ENCODE data around the gene LGI4. TPM values are rescaled to one million over a fixed set of nuclear protein-coding genes. Genes with fewer than 3 reads are reported as not detected.

LGI4 gene
- total RNA-seq, result 10 to 100 TPM in 3 of 4 donors, 1 to 10 TPM in 1; 5.1 to 44.4 (median 19.7) TPM

DNA sequence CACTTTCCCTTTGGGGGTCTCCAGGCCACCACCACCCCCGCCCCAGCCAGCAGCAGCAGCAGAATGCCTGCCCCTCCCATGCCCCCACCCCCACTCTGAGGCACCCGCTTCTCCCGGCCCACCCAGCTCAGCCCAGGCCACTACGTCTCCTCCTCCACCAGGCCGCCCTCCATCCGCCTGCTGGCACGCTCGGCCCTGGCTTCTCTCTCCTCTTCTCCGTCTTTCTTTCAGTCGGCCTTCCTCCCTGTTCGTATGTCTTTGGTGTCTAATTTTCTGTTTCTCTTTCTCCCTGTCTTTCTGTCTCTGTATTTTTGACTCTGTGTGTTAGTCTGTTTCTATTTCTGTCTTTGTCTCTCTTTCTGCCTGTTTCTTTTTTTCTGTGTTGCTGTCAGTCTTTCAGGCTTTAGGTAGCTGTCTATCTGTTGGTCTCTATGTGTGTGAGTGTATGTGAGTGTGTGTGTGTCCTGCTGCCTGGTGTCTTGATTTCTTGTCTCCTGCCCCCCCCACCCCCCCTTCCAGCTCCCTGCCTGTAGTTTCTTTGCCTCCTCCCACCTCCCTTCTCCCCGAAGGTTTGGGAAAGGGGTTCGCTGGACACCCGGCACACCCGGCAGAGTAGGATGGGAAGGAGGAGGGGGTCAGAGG lies at the start of gene LGI4:
LGI4 (minus strand) TSS at position 459 of the 642 bp plus-strand sequence; CDS start at position 80, 379 bp downstream.
- H3K27me3 ChIP-seq, result no peaks in the 10 kb centered on the region
- H3K36me3 ChIP-seq, result no peaks in the 10 kb centered on the region
- DNase-seq, result no peak
- intact Hi-C loops (cut with DNase I; ENCODE audit: low total_unique reads), result no loop called here
- H3K9me3 ChIP-seq, result no peaks in the 10 kb centered on the region
- peak within 1 kb of the TSS; percentile 28 to 44 for H3K4me3 ChIP-seq
- TF ChIP-seq, protein P1, sequence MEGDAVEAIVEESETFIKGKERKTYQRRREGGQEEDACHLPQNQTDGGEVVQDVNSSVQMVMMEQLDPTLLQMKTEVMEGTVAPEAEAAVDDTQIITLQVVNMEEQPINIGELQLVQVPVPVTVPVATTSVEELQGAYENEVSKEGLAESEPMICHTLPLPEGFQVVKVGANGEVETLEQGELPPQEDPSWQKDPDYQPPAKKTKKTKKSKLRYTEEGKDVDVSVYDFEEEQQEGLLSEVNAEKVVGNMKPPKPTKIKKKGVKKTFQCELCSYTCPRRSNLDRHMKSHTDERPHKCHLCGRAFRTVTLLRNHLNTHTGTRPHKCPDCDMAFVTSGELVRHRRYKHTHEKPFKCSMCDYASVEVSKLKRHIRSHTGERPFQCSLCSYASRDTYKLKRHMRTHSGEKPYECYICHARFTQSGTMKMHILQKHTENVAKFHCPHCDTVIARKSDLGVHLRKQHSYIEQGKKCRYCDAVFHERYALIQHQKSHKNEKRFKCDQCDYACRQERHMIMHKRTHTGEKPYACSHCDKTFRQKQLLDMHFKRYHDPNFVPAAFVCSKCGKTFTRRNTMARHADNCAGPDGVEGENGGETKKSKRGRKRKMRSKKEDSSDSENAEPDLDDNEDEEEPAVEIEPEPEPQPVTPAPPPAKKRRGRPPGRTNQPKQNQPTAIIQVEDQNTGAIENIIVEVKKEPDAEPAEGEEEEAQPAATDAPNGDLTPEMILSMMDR (IDR thresholded peaks at IDR 0.05), result no peak
- TF ChIP-seq POLR2A (IDR thresholded peaks at IDR 0.05), result no peak
- peak within 1 kb of the TSS; percentile 80 to 89 for H3K27ac ChIP-seq
- H3K4me1 ChIP-seq, result no peaks in the 10 kb centered on the region

DNA sequence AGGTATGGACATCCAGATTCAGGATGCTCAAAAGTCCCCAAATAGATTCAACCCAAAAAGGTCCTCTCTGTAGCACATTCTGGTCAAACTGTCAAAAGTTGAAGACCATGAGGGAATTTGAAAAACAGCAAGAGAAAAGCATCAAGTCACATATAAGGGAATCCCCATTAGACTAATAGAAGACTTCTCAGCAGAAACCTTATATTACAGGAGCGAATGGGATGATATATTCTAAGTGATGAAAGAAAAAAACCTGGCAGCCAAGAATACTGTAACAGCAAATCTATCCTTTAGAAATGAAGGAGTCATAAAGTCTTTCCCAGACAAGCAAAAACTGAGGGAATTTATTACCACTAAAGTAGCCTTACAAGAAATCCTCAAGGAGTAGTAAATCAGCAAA lies 49.4 kb upstream of the LGI4 start:
- no peak for TF ChIP-seq POLR2A (IDR thresholded peaks at IDR 0.05)
- TF ChIP-seq, protein P1 (IDR thresholded peaks at IDR 0.05), result no peak
- H3K36me3 ChIP-seq, result no peaks in the 10 kb centered on the region
- H3K27ac ChIP-seq, result no peak overlapping the region
- H3K4me3 ChIP-seq, result no peak overlapping the region
- no peaks in the 10 kb centered on the region for H3K27me3 ChIP-seq
- no peak for DNase-seq
- no peaks in the 10 kb centered on the region for H3K9me3 ChIP-seq
- intact Hi-C loops (cut with DNase I; ENCODE audit: low total_unique reads), result no loop called here
- no peaks in the 10 kb centered on the region for H3K4me1 ChIP-seq

DNA sequence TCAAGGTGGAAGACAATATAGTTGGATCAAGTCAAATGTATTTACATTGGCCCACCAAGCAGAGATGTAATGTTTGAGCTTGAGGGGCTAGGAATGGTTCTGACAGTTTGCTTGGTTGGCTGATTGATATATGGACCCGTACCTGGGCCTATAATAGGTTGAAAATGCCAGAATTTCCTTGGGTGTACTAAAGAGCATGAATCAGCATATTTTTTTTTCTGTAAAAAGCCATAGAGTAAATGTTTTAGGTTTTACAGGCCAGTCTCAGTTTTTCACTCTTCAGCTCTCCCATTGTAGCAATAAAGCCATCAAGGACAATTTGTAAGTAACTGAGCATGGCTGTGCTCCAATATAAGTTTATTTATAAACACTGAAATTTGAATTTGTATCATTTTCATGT lies 46.5 kb upstream of the LGI4 start:
- H3K27ac ChIP-seq, result no peak overlapping the region
- H3K36me3 ChIP-seq, result no peaks in the 10 kb centered on the region
- intact Hi-C loops (cut with DNase I; ENCODE audit: low total_unique reads), result no loop called here
- H3K9me3 ChIP-seq, result no peaks in the 10 kb centered on the region
- no peaks in the 10 kb centered on the region for H3K27me3 ChIP-seq
- H3K4me3 ChIP-seq, result no peak overlapping the region
- H3K4me1 ChIP-seq, result no peaks in the 10 kb centered on the region
- DNase-seq, result no peak
- TF ChIP-seq, protein P1 (IDR thresholded peaks at IDR 0.05), result no peak
- no peak for TF ChIP-seq POLR2A (IDR thresholded peaks at IDR 0.05)

- H3K4me1 ChIP-seq, result no peaks in the 10 kb centered on the region
- no peaks in the 10 kb centered on the region for H3K36me3 ChIP-seq
- DNase-seq, result no peak
- H3K4me3 ChIP-seq, result no peak overlapping the region
- TF ChIP-seq POLR2A (IDR thresholded peaks at IDR 0.05), result no peak
- TF ChIP-seq, protein P1 (IDR thresholded peaks at IDR 0.05), result no peak
- intact Hi-C loops (cut with DNase I; ENCODE audit: low total_unique reads), result no loop called here
- no peaks in the 10 kb centered on the region for H3K27me3 ChIP-seq
- H3K27ac ChIP-seq, result no peak overlapping the region
- H3K9me3 ChIP-seq, result no peaks in the 10 kb centered on the region
Measured at GRCh38 chr19:35179830-35180229, 45.0 kb upstream of the LGI4 start.

GRCh38 chr19:35178701-35179100 lies 43.8 kb upstream of the LGI4 start:
- Histone ChIP-seq H3K9me3 (no peaks in the 10 kb centered on the region), H3K4me1 (no peaks in the 10 kb centered on the region), H3K36me3 (no peaks in the 10 kb centered on the region), H3K27ac (no peak overlapping the region), H3K27me3 (no peaks in the 10 kb centered on the region), H3K4me3 (no peak overlapping the region)
- TF ChIP-seq, protein P1 (IDR thresholded peaks at IDR 0.05), result no peak
- no peak for TF ChIP-seq POLR2A (IDR thresholded peaks at IDR 0.05)
- intact Hi-C loops (cut with DNase I; ENCODE audit: low total_unique reads), result no loop called here
- DNase-seq, result peak in 1 of 2 donors; percentile 19
